ENCODE results near the gene STAC3. TPM values are rescaled to one million over a fixed set of nuclear protein-coding genes. Genes with fewer than 3 reads are reported as not detected.

The STAC3 gene
- total RNA-seq, 1 experiment from 2014 or later = 3.3 TPM

DNA sequence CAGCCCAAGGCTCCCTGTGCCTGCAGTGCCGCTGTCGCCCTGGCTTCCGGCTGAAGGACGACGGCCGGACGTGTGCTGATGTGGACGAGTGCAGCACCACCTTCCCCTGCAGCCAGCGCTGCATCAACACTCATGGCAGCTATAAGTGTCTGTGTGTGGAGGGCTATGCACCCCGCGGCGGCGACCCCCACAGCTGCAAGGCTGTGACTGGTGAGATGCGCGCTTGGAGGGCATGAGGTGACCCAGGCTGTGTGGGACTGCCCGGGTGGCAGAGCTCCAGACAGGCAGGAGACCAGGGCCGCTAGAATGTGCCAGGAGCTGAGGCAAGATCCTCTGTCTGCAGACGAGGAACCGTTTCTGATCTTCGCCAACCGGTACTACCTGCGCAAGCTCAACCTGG is 54.0 kb downstream of the STAC3 start (continued):
- TF ChIP-seq, protein P1, sequence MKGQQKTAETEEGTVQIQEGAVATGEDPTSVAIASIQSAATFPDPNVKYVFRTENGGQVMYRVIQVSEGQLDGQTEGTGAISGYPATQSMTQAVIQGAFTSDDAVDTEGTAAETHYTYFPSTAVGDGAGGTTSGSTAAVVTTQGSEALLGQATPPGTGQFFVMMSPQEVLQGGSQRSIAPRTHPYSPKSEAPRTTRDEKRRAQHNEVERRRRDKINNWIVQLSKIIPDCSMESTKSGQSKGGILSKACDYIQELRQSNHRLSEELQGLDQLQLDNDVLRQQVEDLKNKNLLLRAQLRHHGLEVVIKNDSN (CRISPR knock-in tag; IDR thresholded peaks at IDR 0.05) = no peak
- TF ChIP-seq SMAD4 (CRISPR knock-in tag; IDR thresholded peaks at IDR 0.05) (no peak), ZNF423 (CRISPR knock-in tag; IDR thresholded peaks at IDR 0.05) (no peak), IRF2 (CRISPR knock-in tag; IDR thresholded peaks at IDR 0.05; ENCODE audit: borderline replicate concordance, low read depth) (no peak), ZNF671 (CRISPR knock-in tag; IDR thresholded peaks at IDR 0.05) (no peak), ELF4 (CRISPR knock-in tag; IDR thresholded peaks at IDR 0.05; ENCODE audit: low read depth) (no peak)

DNA sequence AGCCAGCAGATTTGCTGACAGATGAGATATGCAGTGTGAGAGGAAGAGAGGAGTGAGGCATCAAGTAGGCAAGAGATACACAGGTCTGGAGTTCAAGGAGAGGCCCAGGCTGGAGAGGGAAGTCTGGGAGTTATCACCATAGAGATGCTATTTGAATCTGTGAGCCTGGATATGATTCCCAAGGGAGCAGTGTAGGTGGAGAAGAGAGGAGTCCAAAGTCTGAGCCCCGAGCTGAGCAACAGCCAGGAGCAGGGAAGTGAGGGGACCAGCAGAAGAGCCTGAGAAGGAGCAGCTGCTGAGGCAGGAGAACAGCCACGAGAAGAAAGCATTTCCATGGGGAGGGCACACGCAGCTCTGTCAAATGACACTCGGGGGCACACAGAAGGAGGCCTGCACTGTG is 54.5 kb downstream of the STAC3 start:
- Mint-ChIP-seq H3K36me3 (peaks cover 69% of the 10 kb centered on the region), H3K9me3 (peaks cover 5% of the 10 kb centered on the region; the same call in 1 of the 2 replicates), H3K4me3 (no peak overlapping the region), H3K4me1 (no peaks in the 10 kb centered on the region), H3K27ac (no peak overlapping the region), H3K27me3 (ENCODE audit: low read depth) (no peaks in the 10 kb centered on the region)
- DNase-seq (ENCODE audit: low spot score) (no peak), ATAC-seq (no peak)
- no peak for TF ChIP-seq SMAD3 (CRISPR knock-in tag; IDR thresholded peaks at IDR 0.05; ENCODE audit: borderline replicate concordance)
- TF ChIP-seq, protein P2, sequence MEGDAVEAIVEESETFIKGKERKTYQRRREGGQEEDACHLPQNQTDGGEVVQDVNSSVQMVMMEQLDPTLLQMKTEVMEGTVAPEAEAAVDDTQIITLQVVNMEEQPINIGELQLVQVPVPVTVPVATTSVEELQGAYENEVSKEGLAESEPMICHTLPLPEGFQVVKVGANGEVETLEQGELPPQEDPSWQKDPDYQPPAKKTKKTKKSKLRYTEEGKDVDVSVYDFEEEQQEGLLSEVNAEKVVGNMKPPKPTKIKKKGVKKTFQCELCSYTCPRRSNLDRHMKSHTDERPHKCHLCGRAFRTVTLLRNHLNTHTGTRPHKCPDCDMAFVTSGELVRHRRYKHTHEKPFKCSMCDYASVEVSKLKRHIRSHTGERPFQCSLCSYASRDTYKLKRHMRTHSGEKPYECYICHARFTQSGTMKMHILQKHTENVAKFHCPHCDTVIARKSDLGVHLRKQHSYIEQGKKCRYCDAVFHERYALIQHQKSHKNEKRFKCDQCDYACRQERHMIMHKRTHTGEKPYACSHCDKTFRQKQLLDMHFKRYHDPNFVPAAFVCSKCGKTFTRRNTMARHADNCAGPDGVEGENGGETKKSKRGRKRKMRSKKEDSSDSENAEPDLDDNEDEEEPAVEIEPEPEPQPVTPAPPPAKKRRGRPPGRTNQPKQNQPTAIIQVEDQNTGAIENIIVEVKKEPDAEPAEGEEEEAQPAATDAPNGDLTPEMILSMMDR (IDR thresholded peaks at IDR 0.05) = no peak
- no peak for TF ChIP-seq ZNF423 (CRISPR knock-in tag; IDR thresholded peaks at IDR 0.05)
- no peak for TF ChIP-seq ZNF317 (CRISPR knock-in tag; IDR thresholded peaks at IDR 0.05; ENCODE audit: borderline replicate concordance, low read depth)
- TF ChIP-seq, protein P3, sequence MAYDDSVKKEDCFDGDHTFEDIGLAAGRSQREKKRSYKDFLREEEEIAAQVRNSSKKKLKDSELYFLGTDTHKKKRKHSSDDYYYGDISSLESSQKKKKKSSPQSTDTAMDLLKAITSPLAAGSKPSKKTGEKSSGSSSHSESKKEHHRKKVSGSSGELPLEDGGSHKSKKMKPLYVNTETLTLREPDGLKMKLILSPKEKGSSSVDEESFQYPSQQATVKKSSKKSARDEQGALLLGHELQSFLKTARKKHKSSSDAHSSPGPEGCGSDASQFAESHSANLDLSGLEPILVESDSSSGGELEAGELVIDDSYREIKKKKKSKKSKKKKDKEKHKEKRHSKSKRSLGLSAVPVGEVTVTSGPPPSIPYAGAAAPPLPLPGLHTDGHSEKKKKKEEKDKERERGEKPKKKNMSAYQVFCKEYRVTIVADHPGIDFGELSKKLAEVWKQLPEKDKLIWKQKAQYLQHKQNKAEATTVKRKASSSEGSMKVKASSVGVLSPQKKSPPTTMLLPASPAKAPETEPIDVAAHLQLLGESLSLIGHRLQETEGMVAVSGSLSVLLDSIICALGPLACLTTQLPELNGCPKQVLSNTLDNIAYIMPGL (CRISPR knock-in tag; IDR thresholded peaks at IDR 0.05) = no peak
- TF ChIP-seq ZNF671 (CRISPR knock-in tag; IDR thresholded peaks at IDR 0.05) = no peak
- TF ChIP-seq TP53 (CRISPR knock-in tag; IDR thresholded peaks at IDR 0.05) = no peak
- TF ChIP-seq, protein P4, sequence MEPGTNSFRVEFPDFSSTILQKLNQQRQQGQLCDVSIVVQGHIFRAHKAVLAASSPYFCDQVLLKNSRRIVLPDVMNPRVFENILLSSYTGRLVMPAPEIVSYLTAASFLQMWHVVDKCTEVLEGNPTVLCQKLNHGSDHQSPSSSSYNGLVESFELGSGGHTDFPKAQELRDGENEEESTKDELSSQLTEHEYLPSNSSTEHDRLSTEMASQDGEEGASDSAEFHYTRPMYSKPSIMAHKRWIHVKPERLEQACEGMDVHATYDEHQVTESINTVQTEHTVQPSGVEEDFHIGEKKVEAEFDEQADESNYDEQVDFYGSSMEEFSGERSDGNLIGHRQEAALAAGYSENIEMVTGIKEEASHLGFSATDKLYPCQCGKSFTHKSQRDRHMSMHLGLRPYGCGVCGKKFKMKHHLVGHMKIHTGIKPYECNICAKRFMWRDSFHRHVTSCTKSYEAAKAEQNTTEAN (CRISPR knock-in tag; IDR thresholded peaks at IDR 0.05) = no peak
- TF ChIP-seq, protein P5, sequence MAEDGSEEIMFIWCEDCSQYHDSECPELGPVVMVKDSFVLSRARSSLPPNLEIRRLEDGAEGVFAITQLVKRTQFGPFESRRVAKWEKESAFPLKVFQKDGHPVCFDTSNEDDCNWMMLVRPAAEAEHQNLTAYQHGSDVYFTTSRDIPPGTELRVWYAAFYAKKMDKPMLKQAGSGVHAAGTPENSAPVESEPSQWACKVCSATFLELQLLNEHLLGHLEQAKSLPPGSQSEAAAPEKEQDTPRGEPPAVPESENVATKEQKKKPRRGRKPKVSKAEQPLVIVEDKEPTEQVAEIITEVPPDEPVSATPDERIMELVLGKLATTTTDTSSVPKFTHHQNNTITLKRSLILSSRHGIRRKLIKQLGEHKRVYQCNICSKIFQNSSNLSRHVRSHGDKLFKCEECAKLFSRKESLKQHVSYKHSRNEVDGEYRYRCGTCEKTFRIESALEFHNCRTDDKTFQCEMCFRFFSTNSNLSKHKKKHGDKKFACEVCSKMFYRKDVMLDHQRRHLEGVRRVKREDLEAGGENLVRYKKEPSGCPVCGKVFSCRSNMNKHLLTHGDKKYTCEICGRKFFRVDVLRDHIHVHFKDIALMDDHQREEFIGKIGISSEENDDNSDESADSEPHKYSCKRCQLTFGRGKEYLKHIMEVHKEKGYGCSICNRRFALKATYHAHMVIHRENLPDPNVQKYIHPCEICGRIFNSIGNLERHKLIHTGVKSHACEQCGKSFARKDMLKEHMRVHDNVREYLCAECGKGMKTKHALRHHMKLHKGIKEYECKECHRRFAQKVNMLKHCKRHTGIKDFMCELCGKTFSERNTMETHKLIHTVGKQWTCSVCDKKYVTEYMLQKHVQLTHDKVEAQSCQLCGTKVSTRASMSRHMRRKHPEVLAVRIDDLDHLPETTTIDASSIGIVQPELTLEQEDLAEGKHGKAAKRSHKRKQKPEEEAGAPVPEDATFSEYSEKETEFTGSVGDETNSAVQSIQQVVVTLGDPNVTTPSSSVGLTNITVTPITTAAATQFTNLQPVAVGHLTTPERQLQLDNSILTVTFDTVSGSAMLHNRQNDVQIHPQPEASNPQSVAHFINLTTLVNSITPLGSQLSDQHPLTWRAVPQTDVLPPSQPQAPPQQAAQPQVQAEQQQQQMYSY (CRISPR knock-in tag; IDR thresholded peaks at IDR 0.05) = no peak
- TF ChIP-seq, protein P6, sequence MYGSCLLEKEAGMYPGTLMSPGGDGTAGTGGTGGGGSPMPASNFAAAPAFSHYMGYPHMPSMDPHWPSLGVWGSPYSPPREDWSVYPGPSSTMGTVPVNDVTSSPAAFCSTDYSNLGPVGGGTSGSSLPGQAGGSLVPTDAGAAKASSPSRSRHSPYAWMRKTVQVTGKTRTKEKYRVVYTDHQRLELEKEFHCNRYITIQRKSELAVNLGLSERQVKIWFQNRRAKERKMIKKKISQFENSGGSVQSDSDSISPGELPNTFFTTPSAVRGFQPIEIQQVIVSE (CRISPR knock-in tag; IDR thresholded peaks at IDR 0.05; ENCODE audit: borderline replicate concordance) = no peak
- ChIA-PET POLR2A (no interaction called here), CTCF (interaction anchor here (1.3 to 2.5 kb wide), 2 partner anchors 21 to 47 kb away, joined by 6 to 9 read pairs; no protein-coding TSS in a partner anchor)
